Measurements from ENCODE around the gene ZSWIM4.
A peak's percentile ranks its signal among the peaks of the same experiment; 100 is the strongest.
"Not testable (repeated sequence)": the region's sequence is repeated elsewhere in the genome, so short reads cannot be mapped to it uniquely, and the experiment has no call there.

The ZSWIM4 gene

GRCh38 chr19:13794757-13795589, at the start of gene ZSWIM4:
TSS of gene ZSWIM4 (plus strand) at chr19:13795443. CDS start at chr19:13795649, 206 bp downstream.
- DNase-seq, result peak; percentile 97

- no peak for DNase-seq
These were observed 48.2 kb upstream of the ZSWIM4 start for GRCh38 chr19:13747098-13747453.

- peak; percentile 21 to 49 for DNase-seq
These were observed 46.9 kb upstream of the ZSWIM4 start for GRCh38 chr19:13748169-13748828.

- DNase-seq, result no peak
These were observed 43.8 kb upstream of the ZSWIM4 start for GRCh38 chr19:13751436-13751835.

GRCh38 chr19:13753622-13754021, 41.6 kb upstream of the ZSWIM4 start:
- not testable (repeated sequence) for DNase-seq

GRCh38 chr19:13756210-13756609, 39.0 kb upstream of the ZSWIM4 start:
- no peak for DNase-seq

- no peak for DNase-seq
These were observed 37.2 kb upstream of the ZSWIM4 start for GRCh38 chr19:13757805-13758772.

GRCh38 chr19:13758795-13759194, 36.4 kb upstream of the ZSWIM4 start:
- DNase-seq, result no peak

- DNase-seq, result no peak
These were observed 33.8 kb upstream of the ZSWIM4 start for GRCh38 chr19:13761423-13761822.

GRCh38 chr19:13762635-13763235, 32.5 kb upstream of the ZSWIM4 start:
- DNase-seq, result no peak

- DNase-seq, result no peak
These were observed 32.0 kb upstream of the ZSWIM4 start for GRCh38 chr19:13763265-13763664.

- peak; percentile 68 to 71 for DNase-seq
These were observed 31.0 kb upstream of the ZSWIM4 start, which contains the start of gene MRI1 for GRCh38 chr19:13764101-13764807. TSS of gene MRI1 (plus strand) at chr19:13764522. CDS start at chr19:13764589, 67 bp downstream.

- peak; percentile 23 to 34 for DNase-seq
These were observed 30.3 kb upstream of the ZSWIM4 start for GRCh38 chr19:13764821-13765394.

- DNase-seq, result no peak
These were observed 29.7 kb upstream of the ZSWIM4 start for GRCh38 chr19:13765395-13766094.

- DNase-seq, result no peak
These were observed 29.2 kb upstream of the ZSWIM4 start for GRCh38 chr19:13766095-13766481.

- DNase-seq, result no peak
These were observed 26.7 kb upstream of the ZSWIM4 start for GRCh38 chr19:13768510-13768909.

- DNase-seq, result no peak
These were observed 25.1 kb upstream of the ZSWIM4 start for GRCh38 chr19:13770013-13770635.

GRCh38 chr19:13774217-13775191, 20.7 kb upstream of the ZSWIM4 start, which contains the start of gene C19orf53:
TSS of gene C19orf53 (plus strand) at chr19:13774456. CDS start at chr19:13774478, 22 bp downstream.
- DNase-seq, result peak; percentile 88 to 89

- DNase-seq, result no peak
These were observed 16.8 kb upstream of the ZSWIM4 start for GRCh38 chr19:13778398-13778797.

All from CD4-positive, alpha-beta T cell treated with Interleukin-1 beta for 1 hour (primary cell).